SK-N-SH (cell line): ENCODE data around the gene MYLK4. TPM values are rescaled to one million over a fixed set of nuclear protein-coding genes. Genes with fewer than 3 reads are reported as not detected.

ENCODE experiments used
- CTCF ChIA-PET: fragments of 300-600, 350-600 bp; formaldehyde crosslinking; extraction: SDS; loops from one replicate; lab custom pipeline; 2021; lab: Yijun Ruan, JAX
- POLR2A ChIA-PET: fragments of 350-600 bp; sonication (Branson Sonifier 250); formaldehyde crosslinking; extraction: SDS; loops from one replicate; lab custom pipeline; 2020; ENCODE audit warnings: antibody characterized with exemption, inconsistent platforms; lab: Yijun Ruan, JAX
- DNase-seq: peaks from one replicate; pipeline ENCODE4 v3.0.0; 2012
- H2AFZ ChIP-seq: fragments of 200-600 bp; sonication (generic); 2 replicates; pipeline ENCODE4 v1.8.1; 2016; ENCODE audit warnings: antibody characterized with exemption, mild to moderate bottlenecking, low read depth
- H3F3A ChIP-seq: fragments of 200-600 bp; sonication (generic); replicated peaks from 2 replicates; pipeline ENCODE3; 2016; ENCODE audit warnings: antibody characterized with exemption, mild to moderate bottlenecking; ENCODE audit not compliant: insufficient read depth
- H3K27ac ChIP-seq, 2 experiments: fragments of 200-500 bp in 1 of 2; fragments of 200-600 bp in 1 of 2; sonication (Bioruptor generic) in 1 of 2; sonication (generic), shearing (Covaris generic) in 1 of 2; 2 replicates each; pipeline versions ENCODE4 v1.5.1 to v1.6.1; 2014 to 2016; ENCODE audit warnings: low read depth in 2 of 2, inconsistent platforms in 1 of 2, low read length in 1 of 2, mild to moderate bottlenecking in 1 of 2, mixed read lengths in 1 of 2
- H3K27me3 ChIP-seq: fragments of 200-600 bp; sonication (generic), shearing (Covaris generic); 2 replicates; pipeline ENCODE4 v1.6.1; 2016; ENCODE audit warnings: mixed run types; ENCODE audit not compliant: insufficient read depth
- H3K36me3 ChIP-seq, 2 experiments: fragments of 200-500 bp in 1 of 2; fragments of 200-600 bp in 1 of 2; sonication (Bioruptor generic) in 1 of 2; sonication (generic) in 1 of 2; replicated peaks in 1 of 2; 2 replicates each; pipeline versions ENCODE3 to v1.5.1; 2014 to 2016; ENCODE audit warnings: low read length in 1 of 2, mild to moderate bottlenecking in 1 of 2; ENCODE audit not compliant: insufficient read depth in 2 of 2, control insufficient read depth in 1 of 2
- H3K4me1 ChIP-seq, 2 experiments: fragments of 200-500 bp in 1 of 2; fragments of 200-600 bp in 1 of 2; sonication (Bioruptor generic) in 1 of 2; sonication (generic), shearing (Covaris generic) in 1 of 2; 2 replicates each; pipeline versions ENCODE4 v1.5.1 to v1.6.1; 2014 to 2016; ENCODE audit warnings: low read depth in 1 of 2, low read length in 1 of 2, mixed run types in 1 of 2; ENCODE audit not compliant: insufficient read depth in 2 of 2, control insufficient read depth in 1 of 2
- H3K4me2 ChIP-seq: fragments of 200-600 bp; sonication (generic), shearing (Covaris generic); 2 replicates; pipeline ENCODE4 v1.6.1; 2017; ENCODE audit warnings: mixed run types
- H3K4me3 ChIP-seq, 2 experiments: fragments of 200-500 bp in 1 of 2; fragments of 200-600 bp in 1 of 2; sonication (Bioruptor generic) in 1 of 2; sonication (generic), shearing (Covaris generic) in 1 of 2; 2 replicates each; pipeline versions ENCODE4 v1.5.1 to v1.8.1; 2014 to 2016; ENCODE audit warnings: low read depth in 2 of 2, inconsistent platforms in 1 of 2, low read length in 1 of 2, mild to moderate bottlenecking in 1 of 2, mixed read lengths in 1 of 2, moderate library complexity in 1 of 2
- H3K79me2 ChIP-seq: fragments of 200-600 bp; sonication (generic); 2 replicates; pipeline ENCODE4 v1.8.1; 2017; ENCODE audit warnings: mild to moderate bottlenecking; ENCODE audit not compliant: insufficient read depth
- H3K9ac ChIP-seq: fragments of 200-600 bp; sonication (generic); 2 replicates; pipeline ENCODE4 v1.6.1; 2017; ENCODE audit warnings: mixed run types
- H3K9me2 ChIP-seq: fragments of 200-600 bp; sonication (generic); 2 replicates; pipeline ENCODE4 v1.6.1; 2017; ENCODE audit warnings: mixed run types
- H3K9me3 ChIP-seq: fragments of 200-600 bp; sonication (generic); 2 replicates; pipeline ENCODE4 v1.6.1; 2017; ENCODE audit warnings: mixed run types, mild to moderate bottlenecking, moderate library complexity
- H4K20me1 ChIP-seq: fragments of 200-600 bp; sonication (generic); 2 replicates; pipeline ENCODE4 v1.6.1; 2017; ENCODE audit warnings: mild to moderate bottlenecking, mixed run types; ENCODE audit not compliant: insufficient read depth
- CHD2 ChIP-seq: fragments of 150-350 bp; IDR thresholded peaks from 2 replicates; pipeline ENCODE4 v1.6.1; 2018; ENCODE audit warnings: low read length; ENCODE audit not compliant: partially characterized antibody
- ELF1 ChIP-seq: IDR thresholded peaks from 2 replicates; pipeline ENCODE4 v1.4.0; 2012
- FOSL2 ChIP-seq: IDR thresholded peaks from 2 replicates; pipeline ENCODE4 v1.4.0; 2012; ENCODE audit warnings: low read depth, mild to moderate bottlenecking, moderate library complexity, borderline replicate concordance
- FOXJ3 ChIP-seq: sonication (generic); formaldehyde crosslinking; IDR thresholded peaks from 2 replicates; pipeline ENCODE4 v1.5.1; 2020; ENCODE audit warnings: mild to moderate bottlenecking, missing genetic modification reagents
- FOXM1 ChIP-seq: IDR thresholded peaks from 2 replicates; pipeline ENCODE4 v1.4.0; 2012; ENCODE audit warnings: low read depth, mild to moderate bottlenecking
- JUND ChIP-seq: IDR thresholded peaks from 2 replicates; pipeline ENCODE4 v1.4.0; 2012
- MXI1 ChIP-seq: IDR thresholded peaks from 2 replicates; pipeline ENCODE4 v1.6.1; 2012; ENCODE audit warnings: mild to moderate bottlenecking, low read depth, low read length, improper control_type of control experiment
- NRF1 ChIP-seq: IDR thresholded peaks from 2 replicates; pipeline ENCODE4 v1.6.1; 2012; ENCODE audit warnings: low read depth, mild to moderate bottlenecking, low read length
- PBX3 ChIP-seq: IDR thresholded peaks from 2 replicates; pipeline ENCODE4; 2012
- RCOR1 ChIP-seq: fragments of 150-350 bp; IDR thresholded peaks from 2 replicates; pipeline ENCODE4 v1.6.1; 2017; ENCODE audit warnings: antibody characterized with exemption, low read length
- REST ChIP-seq: IDR thresholded peaks from 2 replicates; pipeline ENCODE4 v1.6.1; 2012; ENCODE audit warnings: mild to moderate bottlenecking, low read depth, low read length, moderate library complexity
- RFX5 ChIP-seq: IDR thresholded peaks from 2 replicates; pipeline ENCODE4 v1.6.1; 2012; ENCODE audit warnings: mild to moderate bottlenecking, improper control_type of control experiment, low read length
- RXRA ChIP-seq: IDR thresholded peaks from 2 replicates; pipeline ENCODE4 v1.4.0; 2012; ENCODE audit warnings: low read depth, mild to moderate bottlenecking, borderline replicate concordance
- SIN3A ChIP-seq: IDR thresholded peaks from 2 replicates; pipeline ENCODE4 v1.6.1; 2012; ENCODE audit warnings: low read depth, mild to moderate bottlenecking, low read length, moderate library complexity, borderline replicate concordance
- TCF12 ChIP-seq: IDR thresholded peaks from 2 replicates; pipeline ENCODE4 v1.4.0; 2012
- TEAD4 ChIP-seq: IDR thresholded peaks from 2 replicates; pipeline ENCODE4 v1.4.0; 2012; ENCODE audit warnings: mild to moderate bottlenecking, borderline replicate concordance; ENCODE audit not compliant: insufficient read depth
- USF2 ChIP-seq: fragments of 150-350 bp; IDR thresholded peaks from 2 replicates; pipeline ENCODE4 v1.6.1; 2017; ENCODE audit warnings: antibody characterized with exemption, low read length, low read depth, borderline replicate concordance
- ZBTB33 ChIP-seq: IDR thresholded peaks from 2 replicates; pipeline ENCODE4 v1.4.0; 2012; ENCODE audit warnings: low read depth, borderline replicate concordance
- WGBS: methylation state at CpG from one replicate; pipeline ENCODE4 v1.1.6; 2017; ENCODE audit warnings: low lambda C conversion rate; 5-methylcytosine and 5-hydroxymethylcytosine counted together
- polyA plus RNA-seq, 3 experiments: library from polyadenylated mRNA; depleted of rRNA; stranded (reverse); fragments of >200 nt; gene quantifications; 2 replicates each; pipeline ENCODE4 v1.2.3, GENCODE V29; 2012

Gene MYLK4
- polyA plus RNA-seq, 1 of the 3 experiments (the other 2 are of a cell fraction): 0.16 TPM

- H3K9me2 ChIP-seq: no peaks in the 10 kb centered on the region
- H3K9ac ChIP-seq: no peak overlapping the region
- H3K4me3 ChIP-seq: no peak overlapping the region
- CTCF ChIA-PET: no interaction called here
- POLR2A ChIA-PET: no interaction called here
- H3F3A ChIP-seq: peaks cover 3% of the 10 kb centered on the region
- no peaks in the 10 kb centered on the region for H3K79me2 ChIP-seq
- no peak overlapping the region for H2AFZ ChIP-seq
- DNase-seq: no peak
- H3K4me2 ChIP-seq: no peak overlapping the region
- H3K27ac ChIP-seq: no peak overlapping the region
- no peaks in the 10 kb centered on the region for H3K36me3 ChIP-seq
- no peaks in the 10 kb centered on the region for H3K27me3 ChIP-seq
- no peak for TF ChIP-seq USF2
- TF ChIP-seq RXRA: no peak
- no peak for TF ChIP-seq NRF1
- TF ChIP-seq FOXM1: no peak
- TF ChIP-seq JUND: no peak
- TF ChIP-seq SIN3A: no peak
- TF ChIP-seq CHD2: no peak
- no peak for TF ChIP-seq TCF12
- whole genome bisulfite sequencing: 81% methylated on average over 11 of the region's 11 CpGs
- H4K20me1 ChIP-seq: no peaks in the 10 kb centered on the region
- H3K9me3 ChIP-seq: no peaks in the 10 kb centered on the region
- H3K4me1 ChIP-seq: no peaks in the 10 kb centered on the region; a peak in 1 of 4 replicates
These were observed 64.2 kb downstream of the MYLK4 start for GRCh38 chr6:2686515-2686914.

- H3K4me1 ChIP-seq: no peaks in the 10 kb centered on the region; a peak in 1 of 4 replicates
- CTCF ChIA-PET: interaction anchor here (0.7 kb wide), 1 partner anchor 65 kb away, joined by 3 read pairs; no protein-coding TSS in a partner anchor
- no peaks in the 10 kb centered on the region for H3K9me3 ChIP-seq
- no peaks in the 10 kb centered on the region for H3K79me2 ChIP-seq
- WGBS: 87% methylated on average over 30 of the region's 30 CpGs
- no peaks in the 10 kb centered on the region for H4K20me1 ChIP-seq
- no peaks in the 10 kb centered on the region for H3K36me3 ChIP-seq
- no peak overlapping the region for H2AFZ ChIP-seq
- DNase-seq: no peak
- POLR2A ChIA-PET: no interaction called here
- H3K4me2 ChIP-seq: no peak overlapping the region
- no peak overlapping the region for H3K4me3 ChIP-seq
- peaks cover 3% of the 10 kb centered on the region for H3F3A ChIP-seq
- no peaks in the 10 kb centered on the region for H3K27me3 ChIP-seq
- no peak overlapping the region for H3K9ac ChIP-seq
- H3K27ac ChIP-seq: no peak overlapping the region
- no peaks in the 10 kb centered on the region for H3K9me2 ChIP-seq
- TF ChIP-seq SIN3A (no peak), USF2 (no peak), RXRA (no peak), RCOR1 (no peak), RFX5 (no peak), FOXJ3 (CRISPR knock-in tag) (no peak), REST (no peak), PBX3 (no peak), TEAD4 (no peak), FOSL2 (no peak), ZBTB33 (no peak), MXI1 (no peak), ELF1 (no peak)
These were observed 65.7 kb downstream of the MYLK4 start for GRCh38 chr6:2684766-2685754.
